Activated gamma-delta T cell treated with Interleukin-2 at 50 U/mL for 16 hours (primary cell): Measurements from ENCODE around the gene ZFP36L2.

ENCODE experiments used
- DNase-seq: peaks from one replicate; pipeline ENCODE4 v3.0.0-alpha.2; 2020

Gene ZFP36L2

DNA sequence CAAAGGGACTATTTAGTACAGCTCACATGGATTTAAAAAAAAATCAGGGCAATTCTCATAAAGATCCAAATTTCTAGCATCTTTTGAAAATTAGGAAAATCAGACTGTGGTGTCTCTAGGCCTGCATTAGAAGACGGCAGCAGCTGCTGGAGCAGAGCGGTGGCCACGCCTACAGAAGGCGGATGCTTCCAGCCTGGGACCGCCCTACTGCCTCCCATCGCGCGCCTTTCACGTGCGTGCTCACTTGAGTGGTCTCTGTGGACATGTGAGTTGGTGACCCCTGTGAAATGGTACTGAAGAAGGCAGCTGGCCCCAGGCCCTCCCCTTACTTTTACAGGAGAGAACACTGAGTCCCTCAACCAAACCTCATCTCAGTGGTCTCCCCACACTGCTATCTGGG is 15.2 kb upstream of the ZFP36L2 start:
- no peak for DNase-seq

DNA sequence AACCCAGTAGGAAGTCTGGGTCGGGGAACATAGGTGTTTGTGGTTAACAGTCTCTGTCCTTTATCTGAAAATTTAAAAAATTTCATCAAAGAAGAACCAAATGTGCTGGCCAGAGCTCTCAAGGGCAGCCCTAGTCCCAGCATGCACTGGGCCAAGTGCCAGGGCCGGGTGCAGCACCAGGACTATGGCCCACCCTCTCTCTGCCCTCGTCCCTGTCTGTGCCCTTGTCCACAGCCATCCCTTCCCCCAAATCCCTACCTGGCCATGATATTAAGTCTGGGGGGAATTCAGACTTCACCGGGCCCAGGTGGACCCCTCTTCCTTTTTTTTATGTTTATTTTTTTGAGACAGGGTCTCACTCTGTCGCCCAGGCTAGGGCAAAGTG is 14.4 kb upstream of the ZFP36L2 start:
- DNase-seq: no peak

DNA sequence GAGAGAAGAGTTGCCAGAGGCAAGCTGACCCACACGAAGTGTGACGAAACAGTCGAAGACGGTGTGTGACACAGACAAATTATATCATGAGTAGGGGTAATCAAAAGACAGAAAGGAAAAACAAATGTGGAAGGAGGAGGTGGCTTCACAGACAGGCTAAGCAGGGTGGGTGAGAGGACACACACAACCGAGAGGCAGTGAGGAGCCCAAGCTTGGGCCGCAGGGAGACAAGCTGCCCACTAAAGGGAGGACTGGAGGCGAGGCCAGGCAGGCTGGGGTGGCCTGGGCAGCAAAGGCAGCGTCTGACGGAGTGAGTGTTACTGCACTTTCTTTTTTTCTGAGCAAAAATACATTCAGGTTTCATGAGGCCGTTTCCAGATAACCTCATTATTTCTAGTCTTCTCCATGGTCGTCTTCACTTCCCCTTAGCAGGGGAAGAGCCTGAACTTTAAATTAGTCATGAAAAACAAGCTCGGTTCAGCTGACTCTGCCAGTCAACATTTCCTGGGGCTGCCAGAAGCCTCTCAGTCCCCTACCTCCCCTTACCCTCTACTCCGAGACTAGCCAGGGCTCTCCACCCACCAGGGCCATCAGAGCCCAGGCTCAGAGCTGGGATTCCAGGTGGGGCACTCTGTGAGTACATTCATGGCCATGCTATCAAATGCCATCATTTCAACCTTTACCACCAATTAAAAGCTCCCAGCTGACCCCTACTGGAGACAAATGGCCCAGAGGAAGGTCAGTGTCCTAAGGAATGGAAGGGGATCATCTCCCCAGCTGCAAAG is 13.8 kb upstream of the ZFP36L2 start:
- no peak for DNase-seq

DNA sequence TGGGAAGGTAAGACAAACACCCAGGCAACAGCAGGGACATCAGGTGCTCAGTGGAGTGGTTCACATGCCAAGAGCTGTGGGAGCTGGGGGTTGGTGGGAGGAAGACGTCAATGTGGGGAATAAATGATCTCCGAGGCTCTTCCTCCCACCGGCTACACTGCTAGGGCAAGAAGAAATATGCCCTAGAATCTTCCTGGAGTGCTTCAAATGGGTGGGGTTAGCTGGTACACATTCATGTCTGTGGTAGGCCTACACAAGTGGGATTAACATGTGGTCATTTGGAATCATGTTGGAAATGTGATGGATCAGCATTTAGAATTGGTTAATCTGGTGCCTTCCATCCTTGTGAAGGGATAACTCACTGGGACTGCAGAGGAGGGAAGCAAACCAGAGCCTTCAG is 12.4 kb upstream of the ZFP36L2 start:
- no peak for DNase-seq

DNA sequence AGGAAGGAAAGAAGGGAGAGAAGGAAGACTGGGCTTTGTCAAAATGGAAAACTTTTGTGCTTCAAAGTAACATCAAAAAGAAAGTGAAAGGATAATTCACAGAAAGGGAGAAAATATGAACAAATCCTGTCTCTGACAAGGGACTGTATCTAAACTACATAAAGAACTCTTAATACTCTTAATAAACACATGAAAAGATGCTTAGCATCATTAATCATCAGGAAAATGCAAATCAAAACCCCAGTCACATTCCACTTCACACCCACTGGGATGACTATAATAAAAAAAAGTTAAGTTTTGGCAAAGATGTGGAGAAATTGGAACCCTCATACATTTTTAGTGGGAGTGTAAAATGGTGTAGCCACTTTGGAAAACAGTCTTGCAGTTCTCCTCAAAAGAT is 11.8 kb upstream of the ZFP36L2 start:
- DNase-seq: no peak

DNA sequence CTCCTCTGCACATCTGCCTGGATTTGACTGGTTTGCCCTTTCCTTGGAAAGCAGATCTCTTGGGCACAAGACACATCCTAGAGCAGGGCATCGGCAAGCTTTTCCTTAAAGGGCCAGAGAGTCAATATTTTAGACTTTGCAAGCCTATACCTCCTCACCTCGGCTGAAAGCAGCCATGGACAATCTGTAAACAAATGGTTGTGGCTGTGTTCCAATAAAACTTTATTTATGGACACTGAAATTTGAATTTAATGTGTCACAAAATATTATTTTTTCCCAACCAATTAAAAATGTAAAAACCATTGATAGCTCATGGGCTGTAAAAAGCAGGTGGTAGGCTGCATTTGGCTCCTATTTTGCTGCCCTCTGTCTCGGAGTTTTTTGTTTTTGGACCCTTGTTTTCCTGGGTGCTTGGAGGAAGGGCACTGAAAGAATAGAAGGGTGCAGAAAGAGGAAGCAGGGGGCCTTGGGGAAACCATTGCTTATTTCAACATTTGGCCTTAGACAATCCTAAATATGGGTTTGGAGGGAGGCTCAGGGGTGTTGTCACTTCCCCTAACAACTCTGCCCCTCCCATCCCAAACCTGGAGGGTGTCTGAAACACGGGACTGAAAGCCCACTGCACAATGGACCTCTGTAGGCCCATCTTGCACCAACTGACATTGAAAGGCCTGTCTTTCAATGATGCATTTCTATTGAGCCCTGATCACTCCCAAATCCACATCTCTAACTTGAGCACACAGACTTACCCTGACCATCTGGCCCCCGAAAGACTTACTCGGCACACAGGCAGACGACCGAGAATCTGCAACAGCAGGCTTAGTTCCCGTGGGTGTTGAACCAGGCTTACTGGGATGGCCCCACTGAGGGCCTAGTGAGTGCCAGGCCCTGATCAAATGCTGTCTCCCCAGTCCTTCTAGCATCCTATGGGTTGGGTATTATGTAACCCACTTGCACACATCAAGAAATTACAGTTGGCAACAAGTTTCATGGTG is 7.1 kb upstream of the ZFP36L2 start:
- DNase-seq: no peak

DNA sequence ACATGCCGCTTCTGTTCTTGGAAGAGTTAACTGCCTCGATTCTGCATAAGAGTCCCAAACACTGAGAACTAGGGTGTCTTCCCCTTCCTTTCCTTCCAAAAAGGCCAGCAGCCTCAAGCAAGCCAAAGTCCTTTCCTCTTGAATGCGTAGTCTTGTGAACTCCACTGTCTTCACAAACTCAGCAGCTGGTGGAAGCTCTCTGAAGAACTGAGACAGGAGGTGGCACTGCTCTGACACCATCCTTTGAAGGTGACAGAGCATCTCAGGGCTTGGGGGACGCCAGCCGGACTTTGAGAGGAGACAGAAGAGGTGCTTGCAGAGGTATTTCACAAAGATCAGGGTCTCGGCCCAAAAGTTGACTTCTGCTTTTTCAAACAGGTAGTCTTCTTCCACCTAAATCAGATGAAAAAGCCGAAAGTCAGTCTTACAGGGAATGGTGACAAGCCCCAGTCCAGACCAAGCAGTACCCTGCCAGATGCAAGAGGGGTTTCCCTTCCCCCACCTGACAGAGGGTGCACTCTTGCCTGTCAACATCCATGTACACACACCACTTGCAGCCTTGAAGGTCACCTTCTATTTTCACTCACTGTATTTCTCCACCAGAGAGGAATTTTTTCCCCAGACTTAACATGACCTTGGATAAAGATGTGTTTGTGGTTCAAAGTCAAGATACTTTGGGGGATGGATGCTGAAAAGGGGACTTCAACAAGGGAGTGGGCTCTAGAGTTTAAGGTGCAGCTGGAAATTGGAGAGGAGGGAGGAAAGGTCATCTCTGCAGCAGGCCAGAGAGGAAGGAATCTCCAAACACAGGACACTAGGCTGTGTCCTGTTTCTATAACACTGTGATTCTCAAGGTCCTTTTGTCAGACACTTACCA is 4.8 kb upstream of the ZFP36L2 start:
- no peak for DNase-seq

DNA sequence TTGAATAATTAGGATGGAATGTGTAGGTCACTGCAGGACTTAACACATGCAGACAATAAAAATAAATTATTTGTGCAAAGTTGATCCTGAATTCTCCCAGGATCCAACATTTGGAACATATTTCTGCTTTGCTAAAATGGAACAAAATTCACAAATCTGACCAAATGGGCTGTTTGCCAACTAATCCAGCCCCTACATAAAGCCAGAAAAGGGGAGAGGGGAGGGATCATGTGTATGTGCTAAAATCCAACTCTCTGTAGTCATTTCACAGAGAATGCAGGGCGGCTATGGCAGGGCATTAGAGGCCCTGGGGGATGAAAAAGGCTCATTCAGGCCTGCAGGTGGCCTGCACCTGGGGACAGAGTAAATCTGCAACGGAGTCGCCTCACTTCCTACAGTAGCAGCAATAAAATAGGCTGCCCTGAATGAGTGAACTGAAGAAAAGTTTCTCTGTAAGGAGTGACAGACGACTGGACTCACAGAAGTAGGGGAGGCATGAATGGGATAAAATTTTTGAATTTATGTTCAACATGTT is 4.0 kb upstream of the ZFP36L2 start:
- DNase-seq: no peak

DNA sequence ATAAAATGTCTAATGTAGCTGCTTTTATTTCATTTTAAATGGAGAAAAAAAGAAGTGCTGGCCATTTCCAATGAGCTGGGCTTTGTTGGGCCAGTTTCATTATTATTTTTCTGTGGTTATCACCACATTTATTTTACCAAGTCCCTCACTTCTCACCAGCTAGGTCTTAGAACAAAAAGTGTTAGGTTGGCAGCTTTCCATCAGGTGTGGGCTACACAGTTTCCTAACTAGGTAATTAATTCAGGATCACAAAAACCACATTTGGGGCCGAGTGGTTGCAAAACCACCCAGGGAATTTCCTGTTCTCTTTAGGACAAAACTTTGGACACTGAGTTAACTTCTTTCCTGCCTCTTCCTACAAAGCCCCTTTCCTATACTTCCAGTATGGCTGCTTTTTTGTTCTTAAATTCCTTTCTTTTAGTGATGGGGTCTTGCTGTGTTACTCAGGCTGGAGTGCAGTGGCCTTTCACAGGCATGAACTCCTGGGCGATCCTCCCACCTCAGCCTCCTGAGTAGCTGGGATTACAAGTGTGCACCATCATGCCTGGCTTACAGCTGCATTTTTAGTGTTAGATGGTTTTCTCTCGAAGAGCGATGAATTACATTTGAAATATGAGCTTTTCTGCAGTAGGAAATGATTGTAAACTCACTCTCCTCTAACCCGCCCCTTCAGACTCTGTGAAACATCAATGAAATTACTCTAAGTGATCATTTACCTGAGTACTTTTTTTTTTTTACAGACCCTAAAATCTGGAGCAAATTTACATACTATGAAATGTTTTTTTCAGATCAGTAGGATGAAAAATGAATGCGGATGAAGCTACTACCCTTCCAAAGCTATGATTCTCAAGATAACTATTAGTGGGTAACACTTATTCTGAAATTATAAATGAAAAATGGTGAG is 2.6 kb upstream of the ZFP36L2 start:
- no peak for DNase-seq

DNA sequence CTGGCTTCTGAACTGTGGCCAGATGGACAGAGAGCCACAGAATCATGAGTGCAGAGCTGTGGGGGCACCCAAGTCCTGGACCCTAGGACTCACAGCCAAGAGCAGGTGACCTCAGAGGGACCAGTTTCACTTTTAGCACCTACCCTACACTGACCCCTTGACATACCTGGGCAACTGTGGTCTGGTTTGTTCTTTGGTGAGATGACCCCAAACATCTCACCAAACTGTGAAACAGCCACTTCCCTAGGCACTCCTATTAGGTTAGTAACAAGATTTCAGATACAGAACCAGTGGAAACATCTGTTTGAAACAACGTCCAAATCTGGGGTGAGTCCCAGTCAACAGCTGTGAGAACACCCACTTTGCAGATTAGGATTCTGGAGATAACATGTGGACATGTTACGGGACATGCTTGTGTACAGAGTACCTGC is 1.9 kb upstream of the ZFP36L2 start:
- DNase-seq: no peak

DNA sequence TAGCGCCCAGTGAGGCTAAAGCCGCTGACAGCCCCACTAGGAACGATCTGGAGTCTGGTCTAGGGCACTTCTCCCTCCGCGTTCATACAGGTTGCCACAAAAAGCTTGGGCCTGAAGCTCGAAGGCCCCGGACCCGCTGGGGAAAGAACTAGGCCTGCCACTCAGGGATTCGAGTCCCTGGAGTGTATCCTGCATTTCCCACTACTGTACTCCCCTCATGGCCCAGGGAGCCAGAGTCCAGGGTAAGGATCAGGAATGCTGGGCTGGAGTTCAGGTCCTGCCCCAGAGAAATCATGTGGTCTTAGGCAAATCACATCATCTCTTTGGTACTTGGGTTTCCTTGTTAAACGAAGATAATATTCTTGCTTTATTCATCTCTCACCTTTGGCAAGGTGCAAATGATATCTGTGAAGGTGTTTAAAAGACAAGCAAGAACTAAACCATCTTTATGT is 1.4 kb upstream of the ZFP36L2 start:
- no peak for DNase-seq

DNA sequence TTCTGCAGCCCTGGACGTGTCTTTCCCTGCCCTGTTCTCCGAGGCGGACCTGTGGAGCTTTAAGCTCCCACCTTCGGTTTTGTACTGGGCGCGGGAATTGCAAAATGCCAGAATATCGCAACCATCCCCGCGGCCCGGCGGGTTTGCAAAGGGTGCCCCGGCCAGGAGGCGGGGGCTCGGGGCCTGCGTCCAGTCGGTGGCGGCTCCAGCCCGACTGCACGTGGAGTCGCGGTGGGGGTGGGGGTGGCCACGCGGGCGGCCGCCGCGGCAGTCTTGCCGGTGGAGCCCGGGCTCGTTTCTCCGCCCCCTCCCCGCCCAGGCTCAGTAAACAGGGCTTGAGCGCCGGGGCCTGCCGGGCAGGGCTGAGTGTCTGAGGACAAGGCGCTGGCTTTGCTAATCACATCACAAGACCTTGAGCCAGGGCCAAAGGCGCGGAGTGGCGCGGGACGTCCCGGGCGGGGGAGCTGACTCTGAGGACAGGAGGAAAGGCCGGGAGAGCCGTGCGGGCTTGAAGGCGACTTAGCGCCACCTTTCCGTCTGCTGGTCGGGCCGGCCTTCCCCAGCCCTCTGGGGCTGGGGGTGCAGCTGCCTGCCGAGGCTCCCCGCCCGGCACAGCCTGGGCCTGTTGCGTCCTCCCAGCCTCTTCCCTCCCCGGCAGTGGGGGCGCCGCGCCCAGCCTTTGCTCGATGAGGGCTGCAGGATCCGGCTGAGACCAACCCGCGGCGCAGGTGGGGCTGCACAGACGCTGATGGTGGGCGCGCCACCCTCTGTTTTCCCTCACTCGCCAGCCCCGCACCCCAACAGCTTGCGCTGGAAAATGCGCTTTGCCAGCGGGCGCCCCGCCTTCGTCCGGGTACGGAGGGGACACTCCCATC is 786 bp upstream of the ZFP36L2 start:
- peak; percentile 59 for DNase-seq

DNA sequence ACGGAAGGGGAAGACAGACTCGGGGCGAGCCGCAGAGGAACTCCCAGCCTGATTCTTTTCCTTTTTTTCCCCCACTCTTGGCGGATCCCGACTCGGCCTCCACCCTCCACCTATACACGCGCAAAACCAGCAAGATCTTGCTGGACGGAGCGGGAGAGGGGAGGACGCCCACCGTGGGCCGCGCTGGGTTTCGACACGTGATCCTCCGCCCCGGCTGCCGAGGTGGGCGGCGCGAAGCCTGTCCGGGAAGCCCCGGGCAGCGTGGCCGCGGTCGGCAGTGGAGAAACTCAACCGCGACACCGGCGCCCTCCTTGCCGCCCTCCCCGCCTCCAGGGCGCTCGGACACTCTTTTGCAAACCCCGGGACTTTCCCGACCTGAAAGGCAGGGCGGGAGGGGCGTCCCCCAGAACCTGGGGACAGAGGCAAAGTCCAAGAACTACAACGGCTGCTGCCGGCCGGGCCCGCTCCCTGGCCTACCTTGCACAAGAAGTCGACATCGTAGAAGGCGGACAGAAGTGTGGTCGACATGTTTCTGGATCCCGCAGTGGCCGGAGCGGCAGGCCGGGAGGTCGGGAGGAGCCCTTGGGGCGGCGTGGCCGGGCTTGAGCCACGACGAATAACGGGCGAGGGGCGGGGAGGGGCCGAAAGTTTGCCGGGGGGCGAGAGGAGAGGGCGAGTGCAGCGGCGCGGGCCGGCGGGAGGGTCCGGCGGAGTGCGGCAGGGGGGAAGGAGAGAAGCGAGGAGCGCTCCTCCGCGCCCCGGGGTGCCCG is 433 bp downstream of the ZFP36L2 start:
- peak; percentile 59 for DNase-seq

DNA sequence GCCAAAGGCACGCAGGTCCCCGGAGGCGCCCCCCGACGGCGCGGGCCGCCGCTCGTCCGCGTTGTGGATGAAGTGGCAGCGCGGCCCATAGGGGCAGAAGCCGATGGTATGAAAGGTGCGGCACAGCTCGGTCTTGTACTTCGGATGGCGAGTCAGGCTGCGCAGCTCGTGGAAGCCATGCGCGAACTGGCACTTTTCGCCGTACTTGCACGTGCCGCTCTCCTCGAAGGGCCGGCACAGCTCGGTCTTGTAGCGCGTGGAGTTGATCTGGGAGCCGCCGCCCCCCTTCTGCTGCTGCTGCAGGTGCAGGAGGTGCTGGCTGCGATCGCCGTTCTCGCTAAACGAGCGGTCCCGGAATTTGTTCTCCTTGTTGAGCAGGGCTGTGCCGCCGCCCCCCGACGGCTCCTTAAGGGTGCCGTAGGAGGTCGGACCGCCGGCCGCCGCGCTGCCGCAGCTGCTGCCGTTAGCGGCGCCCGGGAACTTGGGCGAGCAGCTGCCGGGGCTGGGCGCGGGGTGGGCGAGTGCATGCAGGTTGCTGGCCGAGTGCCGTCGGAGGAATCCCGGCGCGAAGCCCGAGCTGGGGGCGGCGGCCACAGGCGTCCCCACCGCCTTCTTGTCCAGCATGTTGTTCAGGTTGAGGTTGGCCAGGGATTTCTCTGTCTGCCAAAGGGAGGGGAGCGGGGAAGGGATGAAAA is 1.2 kb downstream of the ZFP36L2 start:
- peak; percentile 68 for DNase-seq

DNA sequence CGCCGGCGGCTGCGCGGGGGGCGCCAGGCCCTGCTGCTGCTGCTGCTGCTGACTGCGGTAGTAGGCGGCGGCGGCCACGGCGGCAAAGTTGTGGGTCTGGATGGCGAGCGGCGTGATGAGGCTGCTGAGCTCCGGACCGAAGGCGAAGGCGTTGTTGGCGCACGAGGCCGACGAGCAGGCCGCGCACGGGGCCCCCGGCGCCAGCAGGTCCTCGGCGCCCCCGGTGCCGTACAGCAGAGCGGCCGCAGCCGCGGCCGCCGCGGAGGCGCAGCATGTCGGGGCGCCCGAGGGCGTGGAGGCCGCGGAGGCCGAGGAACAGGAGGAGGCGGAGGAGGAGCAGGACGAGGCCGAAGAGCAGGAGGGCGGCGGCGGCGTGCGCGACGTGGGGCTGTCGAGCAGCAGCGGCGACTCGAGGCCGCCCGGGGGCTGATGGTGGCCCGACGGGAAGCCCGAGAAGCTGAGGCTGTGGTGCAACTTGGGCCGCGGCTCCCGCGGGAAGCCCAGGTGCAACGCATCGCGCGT is 1.8 kb downstream of the ZFP36L2 start:
- DNase-seq: peak; percentile 43

DNA sequence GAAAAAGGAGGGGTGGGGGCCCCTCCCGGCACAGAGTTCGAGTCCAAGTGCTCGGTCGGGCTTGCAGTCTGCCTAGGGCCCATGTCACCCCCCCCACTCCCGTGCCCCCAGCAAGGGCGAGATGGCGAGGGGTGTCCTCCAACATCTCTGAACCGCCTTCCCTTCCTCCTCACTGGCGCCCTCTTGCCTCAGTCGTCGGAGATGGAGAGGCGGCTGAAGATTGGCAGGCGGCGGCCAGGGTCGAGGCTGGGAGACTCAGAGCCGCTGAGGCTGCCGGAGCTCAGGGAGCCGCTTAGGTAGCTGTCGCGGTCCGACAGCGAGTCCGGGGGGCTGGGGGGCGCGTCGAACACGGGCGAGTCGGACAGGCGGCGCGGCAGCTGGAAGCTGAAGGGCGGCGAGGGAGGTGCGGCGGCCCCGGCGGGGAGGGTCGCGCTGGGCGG is 2.3 kb downstream of the ZFP36L2 start:
- DNase-seq: peak; percentile 77

DNA sequence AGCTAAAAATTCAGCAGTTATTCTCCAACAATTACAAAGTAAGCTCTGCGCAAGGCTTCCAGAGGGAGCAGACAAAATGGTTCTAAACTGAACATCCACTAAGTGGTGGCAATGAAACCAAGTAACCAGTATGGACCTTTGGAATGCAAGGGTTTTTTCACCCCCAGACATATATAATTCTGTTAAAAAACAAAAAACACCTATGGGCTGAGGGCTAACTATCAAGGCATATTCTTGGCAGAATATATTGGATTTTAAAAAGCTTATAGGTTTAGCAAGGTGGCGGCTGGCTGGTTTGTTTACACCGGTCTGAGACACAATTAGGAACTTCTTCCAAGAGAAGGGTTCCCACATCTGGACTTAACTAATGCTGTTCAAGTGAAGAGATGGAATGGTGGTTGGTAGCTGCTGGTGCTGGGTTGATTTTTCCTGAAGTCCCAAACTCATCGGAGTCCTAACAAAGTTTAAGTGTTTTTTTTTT is 2.8 kb downstream of the ZFP36L2 start:
- no peak for DNase-seq
